ENCODE data around the gene MXRA8.
A peak's percentile ranks its signal among the peaks of the same experiment; 100 is the strongest.
"Not testable (repeated sequence)": the region's sequence is repeated elsewhere in the genome, so short reads cannot be mapped to it uniquely, and the experiment has no call there.

Gene MXRA8

DNA sequence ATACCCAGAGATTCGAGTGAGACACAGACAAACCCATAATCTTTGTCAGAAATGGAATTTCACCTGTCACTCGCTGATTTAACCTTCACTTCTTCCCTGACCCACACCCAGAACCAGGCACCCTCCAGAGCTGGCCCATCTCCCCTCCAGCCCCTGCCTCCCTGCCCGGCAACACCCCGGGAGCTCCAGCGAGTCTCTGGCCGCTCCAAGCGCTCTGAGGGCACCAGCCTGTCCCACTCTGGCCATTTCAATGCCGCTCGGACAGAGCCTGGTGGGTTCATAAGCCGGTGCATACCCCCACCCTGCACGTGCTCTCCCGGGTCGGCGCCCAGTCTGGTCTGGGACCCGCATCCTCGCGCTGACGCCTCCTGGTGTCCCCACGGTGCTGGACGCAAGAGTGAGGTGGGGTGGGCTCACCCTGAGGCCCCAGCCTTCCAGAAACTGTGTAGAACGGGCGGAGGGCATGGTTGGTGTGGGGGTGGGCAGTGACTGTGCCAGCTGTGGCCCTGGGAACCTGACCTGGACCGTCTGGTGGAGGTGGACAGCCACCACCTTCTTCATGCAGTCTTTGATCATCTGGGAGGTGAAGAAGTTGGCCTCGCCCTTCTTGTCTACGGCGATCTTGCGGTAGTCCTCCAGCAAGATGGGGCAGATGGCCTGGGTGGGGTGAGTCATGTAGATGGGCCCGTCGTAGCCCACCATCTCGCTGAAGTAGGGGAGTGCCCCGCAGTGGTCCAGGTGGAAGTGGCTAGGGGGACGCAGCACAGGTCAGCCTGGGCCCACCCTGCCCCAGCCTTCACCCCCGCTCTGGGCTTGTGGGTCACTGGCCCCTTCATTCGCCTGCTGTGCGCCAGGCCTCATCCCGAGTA lies 39.3 kb downstream of the MXRA8 start:
- DNase-seq, result no peak

DNA sequence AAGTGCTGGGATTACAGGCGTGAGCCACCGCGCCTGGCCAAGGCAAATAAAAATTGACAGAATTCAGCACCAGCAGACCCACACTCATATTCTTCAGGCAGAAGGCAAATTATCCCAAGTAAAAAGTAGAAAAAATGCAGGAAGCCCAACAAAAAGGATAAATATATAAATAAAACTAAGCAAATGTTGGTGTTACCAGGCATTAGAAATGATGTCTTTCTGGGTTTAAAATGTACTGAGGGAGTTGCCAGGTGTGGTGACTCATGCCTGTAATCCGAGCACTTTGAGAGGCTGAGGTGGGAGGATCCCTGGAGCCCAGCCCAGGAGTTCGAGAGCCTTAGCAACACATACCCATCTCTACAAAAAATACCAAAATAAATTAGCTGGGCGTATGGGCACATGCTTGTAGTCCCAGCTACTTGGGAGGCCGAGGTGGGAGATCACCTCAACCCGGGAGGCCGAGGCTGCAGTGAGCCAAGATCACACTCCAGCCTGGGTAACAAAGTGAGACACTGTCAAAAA lies 40.2 kb downstream of the MXRA8 start:
- DNase-seq, result peak; percentile 49

DNA sequence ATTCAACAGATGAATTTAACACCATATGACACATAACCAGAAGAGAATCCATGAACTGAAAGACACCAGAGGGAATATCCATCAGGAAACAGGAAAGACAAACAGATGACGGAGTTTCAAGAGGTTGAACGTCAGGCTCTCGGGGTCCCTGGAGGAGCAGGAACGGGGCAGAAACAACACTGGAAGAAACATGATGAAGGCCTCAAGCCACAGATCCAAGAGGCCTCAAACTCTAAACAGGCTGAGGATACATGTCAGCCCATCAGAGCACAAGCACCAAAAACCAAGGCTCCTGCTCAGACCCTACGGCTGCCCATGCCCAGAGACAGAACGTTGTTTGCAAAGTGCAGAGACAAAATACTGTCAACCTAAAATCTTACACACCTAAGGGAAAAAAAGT lies 40.9 kb downstream of the MXRA8 start:
- DNase-seq, result no peak

DNA sequence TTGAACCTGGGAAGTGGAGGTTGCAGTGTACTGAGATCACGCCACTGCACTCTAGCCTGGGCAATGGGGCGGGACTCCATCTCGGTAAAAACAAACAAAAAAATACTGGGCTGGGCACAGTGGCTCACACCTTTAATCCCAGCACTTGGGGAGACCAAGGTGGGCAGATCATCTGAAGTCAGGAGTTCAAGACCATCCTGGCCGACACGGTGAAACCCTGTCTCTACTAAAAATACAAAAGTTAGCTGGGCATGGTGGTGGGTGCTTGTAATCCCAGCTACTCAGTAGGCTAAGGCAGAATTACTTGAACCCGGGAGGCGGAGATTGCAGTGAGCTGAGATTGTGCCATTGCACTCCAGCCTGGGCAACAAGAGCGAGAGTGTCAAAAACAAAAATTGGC lies 42.2 kb downstream of the MXRA8 start:
- not testable (repeated sequence) for DNase-seq

DNA sequence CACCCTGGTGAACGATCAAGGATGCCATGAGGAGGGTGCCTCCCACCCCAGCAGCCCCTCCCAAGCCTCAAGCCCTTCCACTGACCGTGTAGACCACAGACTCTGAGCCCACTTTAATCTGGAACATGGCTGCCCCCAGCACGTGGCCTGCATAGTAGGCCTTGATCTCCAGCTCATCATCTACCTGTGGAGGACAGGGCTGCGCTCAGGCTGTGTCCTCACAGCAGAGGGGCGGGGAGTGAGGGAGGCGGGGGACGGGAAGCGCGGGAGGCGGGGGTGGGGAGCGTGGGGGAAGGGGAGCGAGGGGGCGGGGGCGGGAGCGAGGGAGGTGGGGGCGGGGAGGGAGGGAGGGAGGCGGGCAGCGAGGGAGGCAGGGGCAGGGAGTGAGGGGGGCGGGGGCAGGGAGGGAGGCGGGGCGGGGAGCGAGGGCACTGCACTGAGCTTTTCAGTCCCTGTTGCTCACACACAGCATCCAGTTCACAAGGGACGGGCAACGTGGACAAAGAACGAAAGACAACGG lies 42.9 kb downstream of the MXRA8 start:
- DNase-seq, result no peak

DNA sequence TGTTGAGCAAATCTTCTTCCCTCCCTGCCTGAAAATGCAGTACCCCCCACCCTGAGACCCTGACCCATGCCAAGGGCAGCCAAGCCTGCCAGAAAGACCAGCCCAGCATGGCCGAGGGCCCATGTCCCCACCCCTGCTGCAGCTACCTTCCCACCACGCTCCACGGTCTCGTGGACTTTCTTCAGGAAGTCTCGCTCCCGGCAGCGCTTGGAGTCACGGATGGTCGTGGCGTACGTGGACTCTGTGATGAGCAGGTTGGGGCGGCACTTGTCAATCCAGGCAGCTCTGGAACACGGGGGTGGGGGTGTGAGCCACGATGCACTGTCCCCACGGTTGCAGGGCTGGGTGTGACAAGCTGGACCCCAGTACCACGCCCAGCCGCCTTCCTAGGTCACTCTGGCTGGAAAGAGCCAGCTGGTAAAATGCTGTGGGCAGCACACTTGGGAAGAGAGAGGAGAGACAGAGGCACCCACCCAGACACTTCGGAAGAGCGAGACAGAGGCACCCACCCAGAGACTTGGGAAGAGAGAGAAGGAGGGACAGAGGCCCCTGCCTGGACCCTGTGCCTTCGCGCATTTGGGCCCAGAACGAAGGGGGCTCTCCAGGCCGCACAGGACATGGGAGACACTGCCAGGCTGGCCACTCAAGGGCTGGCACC lies 43.5 kb downstream of the MXRA8 start:
- DNase-seq, result no peak

DNA sequence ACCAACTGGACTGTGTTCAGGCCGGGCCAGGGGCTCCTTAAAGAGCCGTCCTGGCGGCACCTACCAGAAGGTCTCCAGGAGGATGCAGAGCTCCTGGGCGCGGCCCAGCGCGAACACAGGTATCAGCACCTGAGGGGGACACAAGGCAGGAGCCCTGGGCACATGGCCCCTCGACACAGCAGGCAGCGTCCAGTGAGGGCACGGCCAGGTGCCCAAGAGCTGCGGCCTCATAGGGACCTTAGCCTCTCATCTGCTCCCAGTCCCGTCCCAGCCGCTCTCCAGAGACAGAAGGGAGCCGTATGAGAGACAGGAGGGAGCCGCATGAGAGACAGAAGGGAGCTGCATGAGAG lies 44.1 kb downstream of the MXRA8 start:
- no peak for DNase-seq

DNA sequence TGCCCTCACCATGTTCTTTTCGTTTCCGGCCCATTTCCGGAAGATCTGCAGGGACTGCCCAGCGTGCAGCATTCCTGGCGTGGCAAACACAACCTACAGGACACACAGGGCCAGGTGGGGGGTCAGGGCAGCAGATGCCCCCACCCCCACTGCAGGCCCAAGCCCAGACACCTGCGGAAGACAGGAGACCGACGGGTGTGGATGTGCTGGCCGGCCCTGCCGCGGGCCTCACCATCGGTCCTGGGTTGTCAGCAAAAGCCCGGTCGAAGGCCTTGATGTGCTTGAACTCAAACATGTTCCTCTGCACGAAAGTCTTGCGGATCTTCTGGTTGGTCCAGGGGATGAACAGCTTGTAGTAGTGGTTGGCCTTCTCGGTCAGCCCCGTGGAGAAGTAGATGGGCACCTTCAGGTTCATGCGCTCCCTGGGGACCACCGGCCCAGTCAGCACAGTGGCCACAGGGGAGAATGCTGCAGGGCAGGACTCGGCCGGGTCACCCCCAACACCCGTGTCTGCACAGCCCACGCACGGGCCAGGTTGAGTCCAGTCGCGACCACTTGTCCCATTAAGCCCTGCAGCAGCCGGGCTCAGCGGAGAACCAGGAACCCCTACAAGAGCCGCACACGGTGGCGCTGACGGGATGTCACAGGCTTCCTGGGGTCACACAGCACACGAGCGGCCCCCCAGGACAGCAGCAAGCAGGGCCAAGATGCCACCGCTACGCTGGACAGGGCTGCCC lies 44.7 kb downstream of the MXRA8 start:
- no peak for DNase-seq

DNA sequence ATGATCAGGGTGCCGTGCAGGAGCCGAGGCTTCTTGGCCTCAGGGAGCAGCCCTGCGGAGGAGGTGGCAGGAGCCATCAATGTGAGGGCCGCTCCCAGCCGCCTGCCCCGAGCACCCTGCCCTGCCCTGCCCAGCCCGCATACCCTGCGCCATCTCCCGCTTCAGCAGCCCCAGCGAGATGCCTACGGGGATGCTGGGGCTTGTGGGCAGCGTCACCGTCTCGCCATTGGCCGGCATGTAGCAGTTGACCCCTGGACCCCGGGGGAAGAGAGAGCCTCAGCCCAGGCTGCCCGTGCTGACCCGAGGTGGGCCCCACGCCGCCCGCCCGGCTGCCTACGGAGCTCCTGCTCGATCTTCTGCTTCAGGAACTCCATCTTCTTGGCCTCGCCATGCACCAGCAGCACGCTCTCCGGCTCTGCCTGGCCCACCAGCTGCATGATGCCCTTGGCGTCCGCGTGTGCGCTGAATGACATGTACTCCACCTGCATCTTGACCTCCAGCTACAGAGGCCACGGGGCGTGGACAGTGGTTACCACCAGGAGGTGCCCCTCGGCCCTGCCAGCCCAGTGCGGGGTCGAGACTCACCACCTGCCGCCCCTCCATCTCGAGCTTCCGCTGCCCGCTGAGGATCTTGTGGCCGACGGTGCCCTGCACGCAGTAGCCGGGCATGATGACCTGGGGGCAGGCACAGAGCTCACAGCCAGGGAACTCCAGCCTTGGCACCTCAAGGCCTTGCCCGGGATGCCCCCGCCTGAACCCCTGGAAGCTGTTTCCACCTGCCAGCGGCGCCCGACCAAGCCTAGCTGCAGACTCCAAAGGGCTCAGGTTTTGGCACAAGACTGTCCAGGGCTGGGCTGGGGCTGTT lies 45.7 kb downstream of the MXRA8 start:
- no peak for DNase-seq

DNA sequence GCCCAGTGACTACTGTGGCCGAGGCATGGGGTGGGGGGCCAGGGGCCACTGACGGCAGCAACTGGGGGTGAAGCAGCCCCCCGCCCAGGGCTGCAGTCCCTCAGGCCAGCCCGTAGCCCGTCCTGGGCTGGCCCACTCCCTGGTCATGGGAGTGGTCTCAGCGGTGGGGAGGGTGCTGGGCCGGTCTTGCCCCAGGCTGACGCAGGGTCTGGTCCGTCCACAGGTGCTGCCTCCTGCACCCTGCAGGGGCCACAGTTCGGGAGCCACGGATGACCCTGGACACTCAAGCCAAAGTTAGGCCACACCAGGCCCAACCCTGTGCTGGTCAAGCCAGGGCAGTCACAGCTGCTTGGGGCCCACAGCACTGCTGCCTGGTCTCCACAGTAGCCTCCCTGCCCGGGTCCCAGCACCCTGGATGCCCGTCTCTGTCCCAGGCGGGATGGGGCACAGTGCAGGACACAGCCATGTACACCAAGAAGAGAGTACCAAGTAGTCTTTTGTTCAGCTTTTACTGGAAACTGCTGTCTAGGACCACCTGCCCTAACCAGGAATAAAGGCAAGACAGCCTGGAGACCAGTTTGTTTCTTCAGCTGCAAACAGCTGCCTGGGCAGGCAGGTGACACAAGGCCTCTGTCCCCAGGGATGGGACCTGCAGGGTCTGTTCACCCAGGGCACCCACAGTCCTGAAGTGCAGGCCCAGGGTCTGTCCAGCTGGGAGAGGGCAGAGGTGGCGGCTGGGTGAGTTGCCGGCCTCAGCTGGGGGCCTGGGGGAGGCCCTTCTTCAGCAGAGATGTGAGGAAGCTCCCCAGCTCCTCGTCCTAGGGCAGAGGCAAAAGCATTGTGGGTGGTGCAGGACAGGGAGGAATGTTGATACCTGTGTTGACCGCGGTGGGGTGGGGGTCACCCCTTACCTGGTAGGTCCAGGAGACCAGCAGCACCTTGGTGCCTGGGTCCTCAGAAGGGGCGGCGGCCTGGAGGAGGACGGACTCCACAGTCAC lies 46.9 kb downstream of the MXRA8 start:
- no peak for DNase-seq

DNA sequence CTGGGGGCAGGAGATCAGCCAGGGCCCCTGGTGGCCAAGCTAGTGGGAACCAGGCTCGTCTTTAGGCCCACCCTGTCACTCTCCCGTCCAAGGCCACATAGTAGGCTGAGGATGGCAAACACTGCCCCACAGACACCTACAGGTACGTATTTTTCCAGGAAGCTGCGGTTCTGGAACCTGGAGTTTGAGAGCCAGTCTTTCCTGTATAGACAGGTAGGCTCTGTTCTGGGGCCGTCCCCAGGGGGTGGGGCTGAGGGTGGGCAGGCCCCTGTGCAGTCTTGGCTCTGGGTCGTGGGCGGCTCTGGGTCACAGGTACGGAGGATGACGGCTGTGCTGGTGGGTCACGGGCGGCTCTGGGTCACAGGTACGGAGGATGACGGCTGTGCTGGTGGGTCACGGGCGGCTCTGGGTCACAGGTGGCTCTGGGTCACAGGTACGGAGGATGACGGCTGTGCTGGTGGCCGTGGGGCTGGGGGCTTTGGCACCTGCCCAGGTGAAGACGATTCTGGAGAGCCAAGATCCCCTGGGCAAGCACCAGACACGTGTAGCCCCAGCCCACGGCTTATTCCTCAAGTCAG lies 47.8 kb downstream of the MXRA8 start:
- no peak for DNase-seq

DNA sequence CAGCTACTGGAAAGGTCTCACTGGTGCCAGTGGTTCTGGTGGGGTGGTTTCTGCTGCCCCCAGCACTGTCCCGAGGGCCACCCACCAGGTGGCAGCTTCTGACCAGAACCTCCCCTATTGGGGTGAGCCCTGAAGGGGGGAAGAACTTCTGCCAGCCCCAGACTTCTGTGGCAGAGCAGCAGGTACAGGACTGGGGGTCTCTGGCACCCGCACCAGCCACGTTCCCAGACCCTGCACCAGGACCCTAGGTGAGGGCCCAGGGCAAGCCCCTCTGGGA lies 48.3 kb downstream of the MXRA8 start:
- DNase-seq, result no peak

DNA sequence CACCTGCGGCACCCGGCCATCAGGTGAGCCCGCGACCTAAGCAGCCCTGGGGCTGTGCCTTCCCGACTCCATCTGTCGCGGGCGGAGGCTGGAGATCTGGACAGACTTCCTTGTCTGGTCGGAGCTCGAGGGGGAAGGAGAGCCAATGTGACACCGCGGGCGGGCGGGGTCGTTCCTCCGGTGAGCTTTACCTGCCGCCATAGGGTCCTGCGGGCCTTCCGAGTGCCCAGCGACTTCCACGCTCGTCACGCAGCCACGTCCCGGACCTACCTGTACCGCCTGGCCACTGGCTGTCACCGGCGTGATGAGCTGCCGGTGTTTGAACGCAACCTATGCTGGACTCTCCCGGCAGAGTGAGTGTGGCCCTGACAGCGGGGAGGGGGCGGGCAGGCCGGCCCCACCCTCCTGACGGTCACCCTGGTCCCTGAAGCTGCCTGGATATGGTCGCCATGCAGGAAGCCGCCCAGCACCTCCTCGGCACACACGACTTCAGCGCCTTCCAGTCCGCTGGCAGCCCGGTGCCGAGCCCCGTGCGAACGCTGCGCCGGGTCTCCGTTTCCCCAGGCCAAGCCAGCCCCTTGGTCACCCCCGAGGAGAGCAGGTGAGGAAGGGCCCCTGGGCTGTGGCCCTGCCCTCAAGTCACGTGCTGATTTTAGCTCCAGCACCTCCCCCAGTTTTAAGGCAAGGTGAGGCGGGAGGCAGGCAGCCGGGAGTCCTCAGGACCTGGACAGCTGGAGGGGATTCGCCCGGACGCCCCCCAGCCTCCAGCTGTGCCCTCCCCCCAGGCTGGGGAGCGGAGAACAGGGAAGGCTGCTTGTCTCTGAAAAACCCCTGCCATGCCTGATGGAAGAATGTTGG lies 48.9 kb downstream of the MXRA8 start:
- DNase-seq, result no peak

DNA sequence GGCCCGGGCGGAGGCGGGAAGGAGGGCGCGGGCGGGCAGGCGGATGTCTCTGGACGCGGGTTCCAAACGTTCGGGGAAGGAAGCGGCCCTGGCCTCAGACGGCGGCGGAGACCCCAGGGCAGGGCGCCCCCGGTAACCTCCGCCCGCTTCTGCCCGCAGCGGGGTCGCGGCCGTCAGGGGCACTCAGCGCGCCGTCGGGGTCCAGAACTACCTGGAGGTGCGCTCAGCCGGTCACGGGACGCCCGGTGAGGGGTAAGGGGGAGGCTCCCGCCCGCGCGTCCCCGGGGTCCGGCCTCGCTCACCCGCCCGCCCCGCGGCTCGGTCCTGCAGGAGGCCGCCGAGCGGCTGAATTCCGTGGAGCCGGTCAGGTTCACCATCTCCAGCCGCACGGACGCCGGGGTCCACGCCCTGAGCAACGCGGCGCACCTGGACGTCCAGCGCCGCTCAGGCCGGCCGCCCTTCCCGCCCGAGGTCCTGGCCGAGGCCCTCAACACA lies 49.6 kb downstream of the MXRA8 start:
- DNase-seq, result no peak

DNA sequence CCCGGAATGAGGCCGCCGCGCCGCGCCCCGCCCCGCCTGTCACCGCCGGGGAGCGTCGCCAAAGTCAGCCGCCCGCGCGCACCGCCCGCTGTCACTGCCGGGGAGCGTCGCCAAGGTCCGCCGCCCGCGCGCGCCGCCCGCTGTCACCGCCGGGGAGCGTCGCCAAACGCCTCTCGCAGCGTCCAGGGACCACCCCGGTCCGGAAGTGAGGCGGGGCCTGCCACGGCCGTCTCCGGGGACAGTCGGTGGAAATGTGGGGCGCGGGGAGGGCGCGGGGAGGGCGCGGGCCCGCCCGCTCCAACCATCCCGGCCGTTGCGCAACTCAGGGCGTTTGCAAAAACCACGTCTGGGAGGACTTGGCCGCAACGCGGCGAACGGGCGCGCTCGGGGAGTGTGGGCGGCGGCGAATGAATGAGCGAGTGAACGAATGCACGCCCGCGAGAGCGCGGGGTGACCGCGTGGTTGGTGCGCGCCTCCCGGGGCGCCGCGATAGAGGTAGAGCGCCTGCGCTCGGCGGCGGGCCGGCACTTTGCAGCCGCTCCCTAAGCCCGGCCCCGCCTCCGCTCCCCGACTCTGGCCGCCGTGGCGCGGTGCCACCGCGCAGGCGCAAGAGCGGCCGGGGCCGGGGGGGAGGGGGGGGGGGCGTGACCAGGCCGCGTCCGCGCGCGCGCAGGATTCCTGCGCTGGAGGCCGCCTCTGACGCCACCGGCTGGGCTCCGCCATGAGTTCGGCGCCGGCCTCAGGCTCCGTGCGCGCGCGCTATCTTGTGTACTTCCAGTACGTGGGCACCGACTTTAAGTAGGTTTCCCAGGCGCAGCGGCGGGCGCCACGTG lies 50.2 kb downstream of the MXRA8 start, which contains the start of the genes ACAP3 and PUSL1:
TSS of gene ACAP3 (minus strand) at position 8 of the 833 bp plus-strand sequence. CDS start 115 bp downstream, outside the sequence.
TSS of gene PUSL1 (plus strand) at position 675 of the 833 bp plus-strand sequence. CDS start at position 722, 47 bp downstream.
- no peak for DNase-seq

DNA sequence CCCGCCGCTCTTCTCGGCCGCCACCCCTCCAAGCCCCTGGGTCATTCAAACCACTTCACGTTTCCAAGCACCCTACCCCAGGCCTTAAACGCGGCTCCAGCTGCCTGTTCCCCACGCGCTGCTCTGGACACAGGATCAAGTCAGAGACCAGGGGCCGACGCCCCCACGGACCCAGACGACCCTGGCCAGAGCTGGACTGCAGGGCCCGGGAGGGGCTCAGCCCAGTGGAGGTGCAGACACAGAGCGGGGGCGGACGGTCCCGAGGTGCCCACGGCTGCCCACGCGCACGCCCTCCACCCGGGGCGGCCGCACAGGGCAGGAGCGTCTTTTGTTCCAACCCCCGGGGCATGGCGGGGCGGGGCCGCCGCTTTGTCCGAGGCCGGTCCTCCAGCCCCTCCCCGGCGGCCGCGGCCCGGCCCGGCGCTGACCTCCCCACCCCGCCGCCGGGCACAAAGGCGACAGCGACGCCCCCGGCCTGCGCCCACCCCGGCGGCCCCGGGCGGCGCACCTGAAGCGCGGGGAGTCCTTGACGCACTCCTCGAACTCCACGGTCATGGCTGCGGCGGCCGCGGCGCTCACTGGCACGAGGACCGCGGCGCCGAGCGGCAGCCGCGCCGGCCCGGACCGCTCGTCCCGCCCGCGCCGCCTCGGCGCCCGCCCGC lies 51.0 kb downstream of the MXRA8 start:
- DNase-seq, result no peak

DNA sequence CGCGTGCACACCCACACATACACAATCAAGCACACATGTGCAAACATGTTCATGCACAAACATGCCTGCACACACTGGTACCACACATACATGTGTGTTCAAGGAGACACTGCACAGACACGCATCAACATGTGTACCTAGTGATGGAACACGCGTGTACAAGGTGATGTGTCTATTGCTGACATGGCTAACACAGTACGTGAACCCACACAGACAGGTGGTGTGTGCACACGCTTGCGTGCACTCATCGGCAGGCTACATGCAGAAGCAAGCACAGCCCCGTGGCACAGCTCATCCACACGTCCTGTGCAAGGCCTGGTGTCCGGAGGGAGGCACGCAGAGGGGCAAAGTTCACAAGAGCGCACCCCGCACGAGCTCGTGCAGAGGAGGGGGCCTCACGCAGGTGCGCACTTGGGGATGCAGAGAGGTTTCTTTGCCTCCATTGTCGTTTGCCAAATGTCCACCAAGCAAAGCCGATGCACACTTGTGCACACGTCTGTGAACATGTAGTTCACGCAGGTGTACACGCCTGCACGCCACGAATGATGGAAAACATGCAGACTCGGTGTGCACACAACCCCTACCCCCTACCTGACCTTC lies 51.6 kb downstream of the MXRA8 start:
- DNase-seq, result no peak
